Stomach (tissue), 4 donors: Measurements from ENCODE around the gene ATP8A2.

Experiments
- CTCF ChIP-seq, 7 experiments: fragments of 450-650 bp in 4 of 7; fragments of 200-600 bp in 3 of 7; sonication (generic) in 3 of 7; IDR thresholded peaks; one replicate each; pipeline ENCODE4 v1.5.1; 2016 to 2019; ENCODE audit warnings: antibody characterized with exemption in 7 of 7, control low read depth in 2 of 7, mild to moderate bottlenecking in 1 of 7
- POLR2A ChIP-seq, 4 donors: fragments of 450-650 bp; IDR thresholded peaks; one replicate each; pipeline ENCODE4 v1.6.1; 2016; ENCODE audit warnings: antibody characterized with exemption in 4 of 4, control low read depth in 2 of 4, mild to moderate bottlenecking in 1 of 4, moderate library complexity in 1 of 4

DNA sequence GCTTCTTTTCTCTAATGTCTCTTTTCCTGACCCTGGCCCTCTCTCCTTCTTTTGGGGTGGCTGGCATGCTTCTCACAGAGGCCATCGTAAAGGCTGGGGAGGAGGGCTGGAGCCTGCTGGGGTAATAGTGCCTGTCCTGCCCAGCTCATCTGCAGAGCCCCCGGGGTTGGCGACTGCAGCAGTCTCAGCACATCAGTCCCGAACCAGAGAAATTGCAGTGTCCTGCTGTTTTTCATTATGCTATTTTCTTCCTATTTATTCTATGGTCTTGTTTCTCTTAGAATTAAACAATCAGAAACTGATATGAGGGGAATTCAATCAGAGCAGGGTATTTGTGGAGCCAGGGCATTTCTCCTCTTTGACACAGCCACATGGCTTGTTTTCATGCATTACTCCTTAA, 513.6 kb downstream of the ATP8A2 start:
- TF ChIP-seq CTCF (IDR thresholded peaks at IDR 0.05): no peak
- no peak for TF ChIP-seq POLR2A (IDR thresholded peaks at IDR 0.05)
